Vagina (tissue), 2 donors: Measurements from ENCODE around the gene IGF2BP3.

Experiments used
- POLR2A ChIP-seq, 2 donors: fragments of 450-650 bp; IDR thresholded peaks; one replicate each; pipeline ENCODE4 v1.6.1; 2017; ENCODE audit warnings: antibody characterized with exemption in 2 of 2, mild to moderate bottlenecking in 2 of 2, moderate library complexity in 2 of 2
- TF ChIP-seq, protein P1 (sequence below), 3 experiments: fragments of 450-650 bp in 2 of 3; fragments of 200-600 bp in 1 of 3; sonication (generic) in 1 of 3; IDR thresholded peaks; one replicate each; pipeline ENCODE4 v1.5.1; 2017 to 2019; ENCODE audit warnings: antibody characterized with exemption in 3 of 3, mild to moderate bottlenecking in 2 of 3, moderate library complexity in 2 of 3

- TF ChIP-seq, protein P1, sequence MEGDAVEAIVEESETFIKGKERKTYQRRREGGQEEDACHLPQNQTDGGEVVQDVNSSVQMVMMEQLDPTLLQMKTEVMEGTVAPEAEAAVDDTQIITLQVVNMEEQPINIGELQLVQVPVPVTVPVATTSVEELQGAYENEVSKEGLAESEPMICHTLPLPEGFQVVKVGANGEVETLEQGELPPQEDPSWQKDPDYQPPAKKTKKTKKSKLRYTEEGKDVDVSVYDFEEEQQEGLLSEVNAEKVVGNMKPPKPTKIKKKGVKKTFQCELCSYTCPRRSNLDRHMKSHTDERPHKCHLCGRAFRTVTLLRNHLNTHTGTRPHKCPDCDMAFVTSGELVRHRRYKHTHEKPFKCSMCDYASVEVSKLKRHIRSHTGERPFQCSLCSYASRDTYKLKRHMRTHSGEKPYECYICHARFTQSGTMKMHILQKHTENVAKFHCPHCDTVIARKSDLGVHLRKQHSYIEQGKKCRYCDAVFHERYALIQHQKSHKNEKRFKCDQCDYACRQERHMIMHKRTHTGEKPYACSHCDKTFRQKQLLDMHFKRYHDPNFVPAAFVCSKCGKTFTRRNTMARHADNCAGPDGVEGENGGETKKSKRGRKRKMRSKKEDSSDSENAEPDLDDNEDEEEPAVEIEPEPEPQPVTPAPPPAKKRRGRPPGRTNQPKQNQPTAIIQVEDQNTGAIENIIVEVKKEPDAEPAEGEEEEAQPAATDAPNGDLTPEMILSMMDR (IDR thresholded peaks at IDR 0.05) = no peak
- TF ChIP-seq POLR2A (IDR thresholded peaks at IDR 0.05) = no peak
These were observed 135.2 kb downstream of the IGF2BP3 start for GRCh38 chr7:23335136-23335535.
